Measurements from ENCODE around the gene HESX1.

HESX1 gene

DNA sequence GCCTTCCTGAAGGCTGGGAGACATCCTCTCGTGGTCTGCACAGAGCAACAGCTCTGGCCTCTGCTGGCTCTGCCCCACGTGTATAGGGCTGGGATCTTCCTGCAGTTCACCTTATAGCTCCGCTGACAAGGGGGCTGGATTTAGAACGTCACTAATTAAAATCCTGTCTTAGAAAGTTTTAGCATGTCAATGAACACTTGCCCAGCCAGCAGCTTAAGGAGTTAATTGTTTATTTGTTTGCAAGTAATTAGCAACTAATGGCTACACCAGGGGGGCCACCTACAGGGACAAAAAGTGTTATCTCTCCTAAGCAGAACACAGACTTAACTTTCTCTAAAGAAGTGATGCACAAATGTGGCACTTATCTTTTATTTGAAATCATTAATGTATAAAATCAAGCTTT lies at the start of gene HESX1:
HESX1 (minus strand) TSS at position 84 of the 403 bp plus-strand sequence; CDS start at position 24, 60 bp downstream.
- no peak for DNase-seq

DNA sequence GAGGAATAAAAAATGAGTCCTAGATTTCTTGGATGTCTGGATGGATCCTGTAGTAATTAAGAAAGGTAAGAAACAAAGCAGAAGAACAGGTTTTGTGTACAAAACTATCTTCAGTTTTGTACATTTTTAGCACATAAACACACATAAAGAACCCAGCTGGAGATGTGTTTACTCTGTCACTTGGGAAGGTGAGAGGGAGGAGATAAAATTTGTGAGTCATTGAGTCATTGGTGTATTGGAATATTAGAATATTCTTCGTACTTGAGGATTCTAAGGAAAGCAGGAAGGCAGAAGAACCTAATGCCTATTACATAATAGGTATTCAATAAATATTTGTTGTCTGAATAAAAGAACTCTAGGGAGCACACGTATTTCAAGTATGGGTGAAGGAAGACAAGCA lies 45.2 kb upstream of the HESX1 start:
- no peak for DNase-seq

DNA sequence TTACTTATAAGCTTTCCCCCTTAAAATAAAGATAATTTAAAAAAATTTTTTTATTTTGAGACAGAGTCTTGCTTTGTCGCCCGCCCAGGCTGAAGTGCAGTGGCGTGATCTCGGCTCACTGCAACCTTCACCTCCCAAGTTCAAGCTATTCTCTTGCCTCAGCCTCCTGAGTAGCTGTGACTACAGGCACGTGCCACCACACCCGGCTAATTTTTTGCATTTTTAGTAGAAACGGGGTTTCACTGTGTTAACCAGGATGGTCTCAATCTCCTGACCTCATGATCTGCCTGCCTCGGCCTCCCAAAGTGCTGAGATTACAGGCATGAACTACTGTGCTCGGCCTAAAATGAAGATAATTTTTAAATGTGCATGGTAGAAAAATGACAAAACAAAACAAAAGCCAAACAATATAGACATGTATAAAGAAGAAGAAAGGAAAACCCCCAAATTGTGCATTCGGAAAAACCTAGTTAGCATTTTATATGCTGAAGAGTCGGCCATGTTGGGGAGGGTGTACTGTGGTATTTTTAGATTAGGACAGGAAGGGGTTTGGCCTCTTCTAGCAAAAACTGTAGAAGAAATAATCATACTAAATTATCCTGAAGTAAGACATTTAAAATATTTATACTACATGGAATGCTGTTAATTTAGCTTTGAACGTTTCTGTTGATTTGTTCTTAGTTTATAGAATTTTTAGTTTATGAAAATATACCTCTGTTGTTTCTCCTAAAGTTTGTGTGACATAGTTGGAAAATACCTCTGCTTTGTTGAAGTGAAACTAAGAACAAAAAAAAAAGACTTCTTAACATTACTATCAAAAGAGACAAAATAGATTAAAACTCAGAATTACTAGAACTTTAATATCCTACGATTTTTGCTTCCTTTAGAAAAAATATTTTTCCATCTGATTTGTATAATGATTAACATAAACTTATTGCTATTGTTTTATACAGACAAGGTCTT lies 35.1 kb upstream of the HESX1 start:
- DNase-seq = no peak

DNA sequence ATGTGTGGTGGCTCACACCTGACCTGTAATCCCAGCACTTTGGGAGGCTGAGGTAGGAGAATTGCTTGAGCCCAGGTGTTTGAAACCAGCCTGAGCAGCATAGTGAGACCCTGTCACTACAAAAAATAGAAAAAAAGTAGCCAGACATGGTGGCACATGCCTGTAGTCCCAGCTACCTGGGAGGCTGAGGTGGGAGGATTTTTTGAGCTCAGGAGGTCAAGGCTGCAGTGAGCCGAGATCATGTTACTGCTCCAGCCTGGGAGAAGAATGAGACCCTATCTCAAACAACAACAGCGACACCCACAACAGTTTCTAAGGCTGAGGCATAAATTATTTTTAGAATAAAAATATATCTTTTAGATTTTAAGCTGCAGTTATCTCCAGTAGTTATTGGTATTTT lies 34.0 kb upstream of the HESX1 start:
- DNase-seq = no peak

DNA sequence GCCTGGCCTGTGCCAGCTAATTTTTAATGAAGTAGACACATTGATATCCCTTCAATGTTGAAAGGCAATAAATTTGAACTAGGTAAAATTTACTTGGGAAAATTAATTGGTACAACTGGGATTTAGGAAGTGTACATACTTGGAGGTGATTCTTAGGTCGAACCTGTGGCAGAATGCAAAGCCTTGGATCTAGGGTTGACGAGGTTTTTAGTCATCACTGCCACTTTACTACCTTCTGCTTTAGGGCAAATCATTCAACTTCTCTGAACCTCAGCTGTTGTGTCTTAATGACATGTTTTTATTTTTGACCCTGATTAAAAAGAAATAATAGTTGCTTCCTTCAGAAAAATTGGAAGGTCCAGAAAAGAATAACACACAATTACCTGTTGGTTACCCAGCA lies 30.2 kb upstream of the HESX1 start:
- DNase-seq = no peak

DNA sequence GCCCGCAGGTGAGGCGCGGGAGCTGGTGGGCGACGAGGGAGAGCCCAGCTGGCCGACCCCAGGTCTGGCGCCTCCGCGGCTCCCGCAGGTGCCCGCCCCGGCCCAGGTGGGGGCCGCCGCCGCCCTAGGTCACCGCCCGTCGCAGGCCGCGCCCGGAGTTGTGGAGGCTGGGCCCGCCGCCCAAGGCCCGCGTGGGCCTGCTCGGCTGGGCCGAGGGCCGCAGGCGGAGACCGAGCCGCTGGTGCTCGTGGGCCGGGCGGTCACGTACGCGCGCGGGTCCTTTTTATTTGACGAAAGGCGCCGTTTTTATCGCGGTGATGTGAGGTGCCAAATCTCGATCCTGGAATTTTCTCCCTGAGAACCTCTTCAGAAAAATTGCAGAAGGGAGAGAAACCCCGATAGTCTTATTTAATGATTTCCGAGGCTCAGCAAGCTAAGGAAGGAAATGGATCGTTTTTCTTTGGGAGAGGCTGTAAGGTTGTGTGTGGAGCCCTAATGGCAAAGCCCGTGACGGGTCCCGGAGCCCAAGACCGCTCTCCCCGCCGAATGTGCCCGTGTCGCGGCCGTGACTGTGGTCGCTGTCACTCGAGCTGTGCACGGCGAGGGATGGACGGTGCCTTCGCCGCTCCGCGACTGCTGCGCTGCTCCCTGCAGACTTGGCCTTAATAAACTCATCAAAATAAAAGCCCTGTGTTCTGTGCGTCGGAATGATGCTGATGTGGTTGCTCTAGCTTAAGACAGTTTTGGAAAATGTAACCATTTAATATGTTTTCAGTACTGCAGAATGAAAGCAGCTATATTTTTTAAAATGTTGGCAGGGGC lies 28.4 kb upstream of the HESX1 start:
- DNase-seq = peak; percentile 43

DNA sequence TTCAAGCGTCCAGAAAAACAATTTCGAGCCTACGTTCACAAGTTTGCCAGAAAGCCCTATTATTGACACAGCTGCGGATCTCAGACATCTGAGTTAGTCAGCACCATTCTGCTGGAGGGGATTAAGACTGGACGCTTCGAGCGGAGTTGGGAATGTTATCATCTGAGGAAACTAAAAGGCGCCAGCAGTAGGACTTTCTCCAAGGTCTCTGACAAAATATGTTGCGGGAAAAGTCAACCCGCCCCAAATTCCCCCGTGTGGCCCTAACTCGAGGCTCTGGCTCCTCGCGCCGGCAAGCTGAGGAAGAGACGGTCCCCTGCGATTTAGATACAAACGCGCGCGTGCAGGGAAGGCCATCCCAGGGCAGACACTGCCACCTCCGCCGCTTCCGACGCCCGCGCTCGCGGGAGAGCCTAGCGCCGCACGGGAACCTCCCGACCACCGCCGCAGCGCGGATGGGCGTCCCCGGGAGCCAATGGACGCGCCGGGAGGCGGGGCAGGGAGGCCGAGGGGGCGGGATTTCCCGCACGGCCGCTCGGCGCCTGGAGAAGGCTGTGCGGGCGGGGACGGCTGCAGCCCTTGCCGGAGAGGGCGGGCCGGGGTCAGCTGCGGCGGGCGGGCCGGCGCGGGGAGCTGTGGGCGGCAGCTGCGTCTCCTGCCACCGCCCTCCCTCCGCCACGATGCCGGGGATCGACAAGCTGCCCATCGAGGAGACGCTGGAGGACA lies 27.6 kb upstream of the HESX1 start, which contains the start of gene APPL1:
APPL1 (plus strand) TSS at position 526 of the 726 bp plus-strand sequence; CDS start at position 681, 155 bp downstream.
- DNase-seq = peak; percentile 87

DNA sequence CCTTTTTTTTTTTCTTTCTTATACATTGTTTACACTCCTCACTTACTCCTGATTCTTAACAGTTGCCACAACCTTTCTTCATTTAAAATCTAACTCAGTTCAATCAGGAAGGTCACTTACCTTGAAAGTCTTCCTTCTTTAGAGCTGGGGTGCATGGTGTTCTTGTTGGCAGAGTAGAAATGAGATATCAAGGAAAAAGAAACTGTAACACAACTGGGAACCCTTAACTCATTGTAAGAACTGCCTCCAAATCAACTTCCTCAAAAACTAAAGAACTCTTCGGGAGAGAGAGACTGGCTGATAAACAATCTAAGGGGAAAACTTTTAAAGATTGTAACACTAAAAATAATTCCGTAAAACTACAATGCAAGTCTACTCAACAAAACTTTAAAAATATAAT lies 26.4 kb upstream of the HESX1 start:
- no peak for DNase-seq

DNA sequence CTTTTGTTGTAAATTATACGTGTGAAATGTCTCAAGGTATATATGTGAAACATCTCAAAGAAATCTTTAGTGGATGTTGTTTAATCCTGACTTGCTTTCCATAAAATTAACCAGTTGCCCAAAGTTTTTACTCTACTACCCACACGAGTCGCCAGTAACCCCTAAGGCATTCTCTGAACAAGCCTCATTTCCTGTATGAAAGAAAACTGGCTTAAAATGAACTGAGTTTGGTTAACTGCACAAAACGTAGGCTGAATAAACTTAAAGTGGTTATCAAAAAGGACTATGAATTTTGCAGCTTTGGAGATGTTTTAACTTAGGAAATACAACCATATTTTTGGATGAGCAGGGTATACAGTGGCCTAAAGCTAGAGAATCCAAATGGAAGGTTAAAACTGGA lies 25.1 kb upstream of the HESX1 start:
- no peak for DNase-seq

DNA sequence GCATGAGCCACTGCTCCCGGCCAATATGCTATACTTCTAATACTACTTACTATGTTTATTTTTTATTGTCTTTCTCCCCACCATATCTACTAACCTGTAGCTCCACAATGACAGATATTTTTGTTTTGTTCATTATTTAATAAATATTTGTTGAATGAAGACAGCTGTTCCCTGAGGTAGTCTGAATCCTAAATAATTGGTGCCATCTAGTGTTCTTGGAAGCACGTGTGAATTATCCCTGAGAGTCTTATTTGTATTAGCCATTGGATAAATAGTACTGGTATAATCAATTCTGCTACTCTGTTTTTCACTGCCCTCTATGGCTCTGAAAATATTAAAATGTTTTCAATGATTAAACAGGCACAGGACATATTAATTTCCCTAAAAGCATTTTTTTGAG lies 22.1 kb upstream of the HESX1 start:
- no peak for DNase-seq

DNA sequence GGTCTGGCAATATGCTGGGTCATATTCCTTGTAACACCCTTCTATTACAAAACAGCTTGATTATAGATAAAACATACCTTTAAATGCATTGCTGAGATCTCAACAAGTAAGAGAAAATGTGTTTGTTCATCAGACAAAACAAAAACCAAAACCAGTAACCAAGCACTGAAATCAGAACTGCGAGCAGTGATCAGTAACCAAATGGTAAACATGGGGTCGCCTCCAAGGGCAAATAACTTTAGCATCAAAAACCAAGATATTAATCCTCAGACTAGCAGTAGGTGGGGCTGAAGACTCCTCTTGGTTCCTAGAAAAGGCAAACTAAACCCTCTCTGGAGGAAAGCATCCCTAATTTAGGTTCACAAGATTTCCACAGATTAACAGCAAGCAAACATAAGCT lies 6.6 kb upstream of the HESX1 start:
- DNase-seq = no peak

DNA sequence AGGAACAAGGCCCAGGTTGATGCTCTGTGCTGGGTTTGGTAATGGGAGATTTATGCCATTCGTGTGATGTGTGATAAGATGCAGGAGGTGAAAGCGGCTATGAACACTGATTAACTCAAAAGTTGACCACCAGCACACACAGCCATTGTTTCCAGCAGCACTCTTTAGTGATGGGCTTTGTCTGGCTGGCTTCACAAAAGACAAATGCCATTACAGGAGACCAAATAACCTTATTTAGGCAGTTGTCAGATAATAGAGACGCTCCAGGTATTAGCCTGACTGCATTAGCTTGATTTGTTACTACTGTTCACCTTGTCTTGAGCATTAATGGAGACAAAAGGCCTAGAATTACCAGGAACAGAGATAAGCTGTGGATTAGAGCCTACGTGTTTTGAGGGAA lies 5.1 kb downstream of the HESX1 start:
- no peak for DNase-seq

DNA sequence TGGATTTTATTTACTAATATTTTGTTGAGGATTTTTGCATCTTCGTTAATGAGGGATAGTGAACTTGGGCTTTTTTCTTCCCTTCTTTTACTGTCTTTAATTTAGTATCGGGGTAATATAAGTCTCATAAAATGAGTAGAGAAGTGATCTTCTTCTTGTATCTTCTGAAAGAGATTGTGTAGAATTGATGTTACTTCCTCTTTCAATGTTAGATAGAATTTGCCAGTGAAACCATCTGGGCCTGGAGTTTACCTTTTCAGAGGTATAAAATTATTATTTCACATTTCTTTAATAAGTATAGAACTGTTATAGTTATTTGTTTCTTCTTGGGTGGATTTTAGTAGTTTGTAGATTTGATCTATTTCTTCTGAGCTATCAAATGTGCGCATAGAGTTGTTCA lies 7.8 kb downstream of the HESX1 start:
- DNase-seq = no peak

DNA sequence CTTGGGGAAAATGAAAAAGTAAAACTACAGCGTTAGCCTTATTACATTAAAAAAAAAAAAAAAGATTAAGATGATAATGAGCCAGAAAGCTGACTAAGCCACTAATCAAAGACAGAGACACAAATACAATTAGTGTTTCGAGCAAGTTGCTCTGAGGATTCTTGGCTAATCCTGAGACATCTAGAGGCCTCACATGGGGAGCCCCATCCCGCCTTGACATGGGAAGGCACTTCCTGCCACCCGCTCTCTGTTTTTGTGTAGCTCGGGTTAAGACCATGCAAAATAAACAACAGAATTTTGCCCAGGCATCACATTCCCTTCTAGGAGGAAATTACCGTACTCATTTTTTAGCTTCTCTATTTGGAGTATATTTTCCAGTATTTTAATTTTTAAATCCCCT lies 15.3 kb downstream of the HESX1 start:
- DNase-seq = no peak

DNA sequence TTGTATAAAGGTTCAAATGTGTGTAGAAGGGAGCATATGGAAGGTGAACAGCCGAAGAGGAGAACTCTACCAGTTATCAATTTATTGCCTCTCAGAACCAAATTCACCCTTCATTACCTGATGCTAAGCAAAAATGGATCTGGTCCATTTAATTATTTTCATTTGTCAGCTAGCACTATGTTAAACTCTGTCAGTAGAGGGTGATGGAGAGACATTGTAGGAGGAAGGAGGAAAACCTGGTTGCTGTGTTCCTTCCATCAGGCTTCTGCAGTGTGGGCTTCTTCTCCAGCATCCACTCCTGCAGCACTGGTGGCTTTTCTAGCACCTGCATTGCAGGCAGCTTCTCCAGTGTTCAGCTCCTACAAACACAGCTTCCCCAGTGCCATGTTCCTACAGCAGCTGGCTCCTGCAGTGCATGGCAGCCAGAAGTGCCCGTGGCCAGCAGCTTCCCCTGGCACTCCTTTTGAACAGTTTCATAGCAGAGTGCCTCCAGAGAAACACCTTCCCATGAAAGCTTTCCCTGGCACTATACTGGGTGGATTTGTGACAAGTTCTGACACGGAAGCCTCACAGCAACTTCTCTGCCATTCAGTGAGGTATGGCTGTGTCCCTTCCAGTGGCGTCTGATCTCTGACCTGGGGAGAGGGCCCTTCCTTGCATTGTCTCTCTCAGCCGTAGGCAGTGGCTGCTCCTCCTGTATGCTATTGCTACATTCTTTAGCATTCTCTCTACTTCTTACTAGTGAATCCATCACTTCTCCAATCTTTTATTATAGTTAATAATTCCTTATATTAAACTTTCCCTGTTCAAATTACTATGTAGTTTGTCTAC lies 20.0 kb downstream of the HESX1 start:
- DNase-seq = no peak

DNA sequence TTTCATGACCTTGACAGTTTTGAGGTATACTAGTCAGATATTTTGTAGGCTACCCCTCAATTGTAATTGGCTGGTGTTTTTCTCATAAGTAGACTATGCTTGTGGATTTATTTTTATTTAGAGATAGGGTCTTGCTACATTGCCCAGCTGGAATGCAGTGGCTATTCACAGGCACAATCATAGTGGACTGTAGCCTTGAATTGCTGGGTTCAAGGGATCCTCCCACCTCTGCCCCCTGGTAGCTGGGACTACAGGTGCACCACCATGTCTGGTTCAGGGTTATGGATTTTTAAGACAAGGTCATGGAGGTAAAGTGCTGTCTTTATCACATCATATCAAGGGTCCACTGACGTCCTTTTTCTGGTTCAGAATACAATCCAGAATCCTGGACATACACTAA lies 23.7 kb downstream of the HESX1 start:
- no peak for DNase-seq

DNA sequence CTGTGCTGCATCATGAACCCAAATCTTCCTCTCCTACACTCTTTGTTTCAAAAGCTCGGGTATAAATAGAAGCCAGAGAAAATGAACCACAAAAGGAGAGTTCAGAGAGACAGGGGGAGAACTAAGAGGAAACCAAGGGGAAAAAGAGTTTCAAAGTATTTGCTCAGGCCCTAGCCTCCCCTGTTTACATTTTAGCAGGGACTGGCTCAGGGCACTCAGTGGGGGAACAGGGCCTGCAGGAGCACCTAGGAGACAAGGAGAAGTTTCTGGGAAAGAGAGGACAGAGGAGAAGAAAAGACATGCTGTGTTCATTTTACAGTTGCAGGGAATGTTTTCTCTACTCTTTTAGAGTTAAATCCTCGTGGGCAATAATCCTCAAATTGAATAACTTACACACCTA lies 26.1 kb downstream of the HESX1 start:
- DNase-seq = no peak

DNA sequence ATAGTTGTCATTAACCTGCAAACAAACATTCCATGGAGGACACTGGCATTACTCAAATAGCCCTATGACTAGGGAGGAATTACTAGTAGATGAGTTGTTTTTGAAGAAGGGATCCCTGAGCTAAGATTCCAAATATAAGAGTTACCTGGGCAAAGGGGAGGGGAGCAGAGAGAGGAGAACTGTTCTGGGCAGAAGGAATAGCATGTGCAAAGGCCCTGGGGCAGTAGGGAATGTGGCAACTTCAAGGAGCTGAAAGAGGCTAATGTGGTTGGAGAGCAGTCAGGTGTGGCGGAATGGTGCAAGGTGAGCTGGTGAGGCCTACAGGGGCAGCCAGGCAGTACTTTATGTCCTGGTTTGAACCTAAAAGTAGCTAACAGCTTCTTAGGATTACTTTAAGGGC lies 28.8 kb downstream of the HESX1 start:
- no peak for DNase-seq

DNA sequence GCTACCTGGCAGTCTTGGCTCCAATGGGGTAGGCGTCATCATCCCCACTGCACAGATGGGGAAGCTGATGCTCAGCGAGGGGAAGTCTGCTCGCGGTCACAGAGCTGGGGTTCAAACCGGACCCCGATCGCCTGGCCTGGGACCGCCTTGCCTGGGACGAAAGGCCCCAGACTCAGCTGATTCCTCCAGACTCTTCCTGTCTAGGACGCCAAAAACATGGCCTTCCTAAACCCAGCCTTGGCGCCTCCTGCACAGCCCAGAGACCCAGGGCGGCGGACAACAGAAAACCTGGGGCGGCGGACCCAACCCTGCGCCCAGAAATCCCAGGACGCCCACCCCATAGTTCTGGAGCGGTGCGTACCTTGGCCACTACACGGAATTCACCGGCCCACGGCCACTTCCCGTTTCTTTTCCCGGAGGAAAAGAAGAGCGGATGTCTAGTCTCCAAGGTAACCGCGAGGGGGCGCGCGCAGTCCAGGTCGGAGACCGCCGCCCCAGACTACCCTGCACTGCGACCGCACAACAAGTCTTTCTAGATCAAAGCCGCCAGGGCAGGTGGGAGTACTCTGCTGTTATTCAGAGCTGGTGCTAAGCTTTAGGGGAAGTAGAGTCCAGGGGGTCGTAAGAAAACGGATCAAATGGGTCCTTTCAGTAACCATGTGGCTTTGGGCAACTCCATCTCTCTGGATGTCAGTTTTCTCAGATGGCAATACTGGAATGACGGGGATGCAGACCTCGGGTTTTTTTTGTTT lies 29.7 kb downstream of the HESX1 start:
- DNase-seq = peak; percentile 67

DNA sequence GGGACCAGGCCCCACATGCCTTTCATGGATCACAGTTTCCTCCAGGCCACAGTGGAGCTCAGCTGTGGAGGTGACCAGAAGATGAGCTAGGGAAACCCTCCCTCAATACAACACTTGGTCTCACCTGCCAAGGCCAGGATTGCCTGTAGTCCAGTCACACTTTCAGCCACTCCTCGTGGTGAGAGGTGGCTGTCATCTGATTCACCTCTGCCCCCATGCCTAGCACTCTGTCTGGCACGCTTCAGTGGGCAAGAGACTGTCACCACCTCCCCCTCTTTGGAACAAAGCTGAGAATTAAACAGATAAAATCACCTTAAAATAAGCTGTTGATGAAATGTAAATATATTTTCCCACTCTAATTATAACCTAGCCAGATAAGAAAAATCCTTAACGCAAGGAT lies 30.7 kb downstream of the HESX1 start:
- DNase-seq = no peak

DNA sequence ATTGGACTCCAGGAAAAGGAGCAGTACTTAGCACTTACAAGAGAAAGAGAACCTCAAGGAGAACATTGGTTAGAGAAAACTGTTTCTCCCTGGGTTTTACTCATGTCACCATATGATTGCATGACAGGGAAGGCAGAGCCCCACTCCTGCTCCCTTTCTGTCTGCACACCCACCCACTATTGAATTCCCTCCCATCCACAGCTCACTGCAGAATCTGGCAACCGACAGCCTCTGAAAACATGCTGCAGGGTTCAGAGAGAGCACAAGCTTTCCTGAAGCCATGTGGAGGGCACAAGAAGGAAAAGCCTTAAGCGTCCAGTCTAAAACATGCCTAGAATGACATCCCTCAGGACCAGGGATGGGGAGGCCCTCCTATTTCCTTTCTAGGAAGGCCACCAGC lies 31.6 kb downstream of the HESX1 start:
- DNase-seq = no peak

DNA sequence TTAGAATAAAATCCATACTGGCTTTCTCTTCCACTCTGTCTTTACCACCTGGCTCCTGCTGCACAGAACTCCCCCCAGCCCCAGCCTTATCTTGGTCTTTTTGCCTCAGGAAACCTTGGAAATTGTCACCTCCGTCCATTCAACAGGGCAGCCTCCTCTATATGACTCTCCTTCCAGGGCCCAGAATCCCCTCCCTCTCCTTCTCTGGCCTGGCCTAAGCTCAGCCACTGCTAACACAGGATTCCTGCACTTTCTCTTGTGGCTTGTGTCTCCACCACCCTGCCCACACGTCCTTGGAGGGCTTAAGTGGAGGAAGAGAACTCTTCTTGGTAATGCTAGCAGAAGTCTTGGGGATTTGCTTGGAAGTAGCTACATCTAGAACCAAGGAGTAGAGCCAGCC lies 33.1 kb downstream of the HESX1 start:
- no peak for DNase-seq

All from activated CD8-positive, alpha-beta memory T cell treated with anti-CD3 and anti-CD28 coated beads, Interleukin-2, amount 50 U/mL, for 4 hours (primary cell).